ENCODE data around the gene SORT1. TPM values are rescaled to one million over a fixed set of nuclear protein-coding genes. Genes with fewer than 3 reads are reported as not detected.
"Not testable (repeated sequence)": the region's sequence is repeated elsewhere in the genome, so short reads cannot be mapped to it uniquely, and the experiment has no call there.

Gene SORT1
- total RNA-seq, 1 experiment from 2014 or later: 9.2 TPM

GRCh38 chr1:109377698-109378097 lies 20.0 kb downstream of the SORT1 start:
- peaks cover 21% of the 10 kb centered on the region; the same call in 1 of the 2 replicates for H3K79me2 ChIP-seq (ENCODE audit: low read length)
- no peaks in the 10 kb centered on the region for H3F3A ChIP-seq (ENCODE audit: low read length, unreplicated experiment)
- no peak overlapping the region for H3K27ac ChIP-seq (ENCODE audit: low read length)
- no peaks in the 10 kb centered on the region for H4K20me1 ChIP-seq (ENCODE audit: low read length)
- ChIA-PET POLR2A (ENCODE audit: unreplicated experiment) (no interaction called here), CTCF (no interaction called here)
- no peak overlapping the region for H2AFZ ChIP-seq (ENCODE audit: low read length)
- H3K4me2 ChIP-seq (ENCODE audit: low read length): no peak overlapping the region
- H3K9me3 ChIP-seq (ENCODE audit: low read length): no peaks in the 10 kb centered on the region
- no peaks in the 10 kb centered on the region for H3K36me3 ChIP-seq (ENCODE audit: low read depth, low read length)
- no peaks in the 10 kb centered on the region for H3K9me2 ChIP-seq (replicated peaks; ENCODE audit: low read length)
- no peak for ATAC-seq
- H3K27me3 ChIP-seq (ENCODE audit: low read length): no peaks in the 10 kb centered on the region
- no peak overlapping the region for H3K4me3 ChIP-seq (ENCODE audit: low read length)
- H3K9ac ChIP-seq (ENCODE audit: low read length): no peak overlapping the region
- intact Hi-C loops (cut with micrococcal nuclease): no loop called here
- peaks cover 20% of the 10 kb centered on the region for H3K4me1 ChIP-seq (ENCODE audit: insufficient read depth, low read length)
- BruUV-seq (replicated peaks): no TSS peak
- TF ChIP-seq CTCF (conservative IDR thresholded peaks at IDR 0.05; ENCODE audit: low read depth, low read length): no peak
- no peak for TF ChIP-seq EZH2phosphoT487 (IDR thresholded peaks at IDR 0.05; ENCODE audit: borderline replicate concordance, low read length)
- no peak for TF ChIP-seq EZH2 (IDR thresholded peaks at IDR 0.05; ENCODE audit: low read length, unreplicated experiment)
- DNase-seq: no peak

DNA sequence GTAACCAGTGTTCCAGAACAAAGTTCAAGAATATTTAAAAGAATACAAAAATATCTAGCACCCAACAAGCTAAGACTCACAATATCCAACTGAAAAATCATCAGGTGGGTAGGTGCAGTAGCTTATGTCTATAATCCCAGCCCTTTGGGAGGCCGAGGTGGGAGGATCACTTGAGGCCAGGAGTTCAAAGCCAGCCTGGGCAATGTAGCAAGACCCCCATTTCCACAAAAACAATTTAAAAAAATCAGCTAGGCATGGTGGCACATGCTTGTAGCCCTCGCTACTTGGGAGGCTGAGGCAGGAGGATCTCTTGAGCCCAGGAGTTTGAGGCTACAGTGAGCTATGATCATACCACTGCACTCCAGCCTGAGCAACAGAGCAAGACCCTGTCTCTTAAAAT lies 24.0 kb downstream of the SORT1 start:
- ATAC-seq; H3K27ac ChIP-seq (ENCODE audit: low read length); H3K4me2 ChIP-seq (ENCODE audit: low read length); H2AFZ ChIP-seq (ENCODE audit: low read length); DNase-seq; H3K27me3 ChIP-seq (ENCODE audit: low read length); POLR2A ChIA-PET (ENCODE audit: unreplicated experiment); H4K20me1 ChIP-seq (ENCODE audit: low read length); H3K9ac ChIP-seq (ENCODE audit: low read length); H3F3A ChIP-seq (ENCODE audit: low read length, unreplicated experiment); intact Hi-C loops (cut with micrococcal nuclease); CTCF ChIA-PET; H3K9me3 ChIP-seq (ENCODE audit: low read length); H3K4me3 ChIP-seq (ENCODE audit: low read length); H3K36me3 ChIP-seq (ENCODE audit: low read depth, low read length); BruUV-seq (replicated peaks); H3K9me2 ChIP-seq (replicated peaks; ENCODE audit: low read length): not testable (repeated sequence)
- Histone ChIP-seq H3K4me1 (ENCODE audit: insufficient read depth, low read length) (peaks cover 31% of the 10 kb centered on the region), H3K79me2 (ENCODE audit: low read length) (peaks cover 14% of the 10 kb centered on the region; the same call in 1 of the 2 replicates)

GRCh38 chr1:109373126-109373525 lies 24.6 kb downstream of the SORT1 start:
- Histone ChIP-seq H3K9me2 (replicated peaks; ENCODE audit: low read length) (no peaks in the 10 kb centered on the region), H3K4me3 (ENCODE audit: low read length) (no peak overlapping the region), H3K79me2 (ENCODE audit: low read length) (peaks cover 12% of the 10 kb centered on the region; the same call in 1 of the 2 replicates), H3K4me2 (ENCODE audit: low read length) (no peak overlapping the region), H3K9me3 (ENCODE audit: low read length) (no peaks in the 10 kb centered on the region), H2AFZ (ENCODE audit: low read length) (no peak overlapping the region), H3K9ac (ENCODE audit: low read length) (no peak overlapping the region), H3K27me3 (ENCODE audit: low read length) (no peaks in the 10 kb centered on the region), H3K36me3 (ENCODE audit: low read depth, low read length) (no peaks in the 10 kb centered on the region), H4K20me1 (ENCODE audit: low read length) (no peaks in the 10 kb centered on the region), H3F3A (ENCODE audit: low read length, unreplicated experiment) (no peaks in the 10 kb centered on the region), H3K27ac (ENCODE audit: low read length) (no peak overlapping the region), H3K4me1 (ENCODE audit: insufficient read depth, low read length) (peaks cover 27% of the 10 kb centered on the region)
- TF ChIP-seq EZH2phosphoT487 (IDR thresholded peaks at IDR 0.05; ENCODE audit: borderline replicate concordance, low read length) (no peak), CTCF (conservative IDR thresholded peaks at IDR 0.05; ENCODE audit: low read depth, low read length) (no peak), EZH2 (IDR thresholded peaks at IDR 0.05; ENCODE audit: low read length, unreplicated experiment) (no peak)
- no peak for ATAC-seq
- no peak for DNase-seq
- ChIA-PET CTCF (no interaction called here), POLR2A (ENCODE audit: unreplicated experiment) (no interaction called here)
- intact Hi-C loops (cut with micrococcal nuclease): no loop called here
- BruUV-seq (replicated peaks): no TSS peak
